ENCODE measurements around the gene TIAM2. TPM values are rescaled to one million over a fixed set of nuclear protein-coding genes. Genes with fewer than 3 reads are reported as not detected.

Gene TIAM2
- polyA plus RNA-seq, 3 donors from 2014 or later: 0.28 to 2.3 TPM; not detected in 1

DNA sequence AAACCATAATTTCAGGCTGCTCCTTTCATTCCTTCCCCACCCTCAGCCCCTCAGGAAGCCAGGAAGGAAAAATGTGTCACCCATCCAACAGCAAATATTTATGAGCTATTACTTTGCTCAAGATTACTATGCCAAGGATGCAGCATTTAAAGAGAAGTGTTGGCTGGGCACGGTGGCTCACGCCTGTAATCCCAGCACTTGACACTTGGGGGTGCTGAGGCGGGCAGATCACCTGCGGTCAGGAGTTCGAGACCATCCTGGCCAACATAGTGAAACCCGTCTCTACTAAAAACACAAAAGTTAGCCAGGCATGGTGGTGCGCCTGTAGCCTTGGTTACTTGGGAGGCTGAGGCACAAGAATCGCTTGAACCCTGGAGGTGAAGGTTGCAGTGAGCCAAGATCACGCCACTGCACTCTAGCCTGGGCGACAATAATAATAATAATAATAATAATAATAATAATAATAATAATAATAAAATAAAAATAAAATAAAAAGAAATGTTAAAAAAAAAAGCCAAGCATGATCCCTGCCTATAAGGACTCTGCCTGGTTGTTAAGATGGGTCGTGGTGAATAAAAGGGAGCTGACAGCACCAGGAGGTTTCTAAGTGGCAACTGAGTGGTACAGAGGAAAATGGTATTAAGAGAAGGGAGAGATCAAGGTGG is 20.5 kb upstream of the TIAM2 start:
- Mint-ChIP-seq H3K27ac (no peak overlapping the region), H3K9me3 (no peaks in the 10 kb centered on the region), H3K27me3 (ENCODE audit: low read depth in 3 of 3) (peaks cover 0 to 2% (median 0%) of the 10 kb centered on the region in 3 donors), H3K4me1 (peaks cover 4 to 9% of the 10 kb centered on the region in 2 donors), H3K4me3 (no peak overlapping the region), H3K36me3 (no peaks in the 10 kb centered on the region)
- DNase-seq: no peak

DNA sequence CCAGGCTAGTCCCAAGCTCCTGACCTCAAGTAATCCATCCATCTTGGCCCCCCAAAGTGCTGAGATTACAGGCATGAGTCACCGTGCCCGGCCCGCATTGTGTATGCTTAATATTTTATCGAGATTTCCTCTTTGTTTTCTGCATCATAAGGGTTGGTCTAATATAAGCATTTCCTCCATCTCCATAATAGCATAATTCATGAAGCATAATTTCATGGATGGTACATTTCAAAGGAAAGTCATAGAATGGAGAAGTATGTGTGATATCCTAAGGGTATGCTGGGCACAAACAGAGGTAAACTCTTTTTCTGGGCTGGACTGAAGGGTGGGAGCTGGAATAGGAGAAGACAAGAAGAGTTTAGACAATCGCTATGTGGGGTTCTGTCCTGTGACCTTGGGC is 17.5 kb upstream of the TIAM2 start:
- H3K9me3 Mint-ChIP-seq: no peaks in the 10 kb centered on the region
- no peak overlapping the region for H3K27ac Mint-ChIP-seq
- peaks cover 4 to 9% of the 10 kb centered on the region in 2 donors for H3K4me1 Mint-ChIP-seq
- no peak overlapping the region for H3K4me3 Mint-ChIP-seq
- no peaks in the 10 kb centered on the region for H3K36me3 Mint-ChIP-seq
- DNase-seq: no peak
- H3K27me3 Mint-ChIP-seq (ENCODE audit: low read depth in 3 of 3): peaks cover 0 to 2% (median 0%) of the 10 kb centered on the region in 3 donors

DNA sequence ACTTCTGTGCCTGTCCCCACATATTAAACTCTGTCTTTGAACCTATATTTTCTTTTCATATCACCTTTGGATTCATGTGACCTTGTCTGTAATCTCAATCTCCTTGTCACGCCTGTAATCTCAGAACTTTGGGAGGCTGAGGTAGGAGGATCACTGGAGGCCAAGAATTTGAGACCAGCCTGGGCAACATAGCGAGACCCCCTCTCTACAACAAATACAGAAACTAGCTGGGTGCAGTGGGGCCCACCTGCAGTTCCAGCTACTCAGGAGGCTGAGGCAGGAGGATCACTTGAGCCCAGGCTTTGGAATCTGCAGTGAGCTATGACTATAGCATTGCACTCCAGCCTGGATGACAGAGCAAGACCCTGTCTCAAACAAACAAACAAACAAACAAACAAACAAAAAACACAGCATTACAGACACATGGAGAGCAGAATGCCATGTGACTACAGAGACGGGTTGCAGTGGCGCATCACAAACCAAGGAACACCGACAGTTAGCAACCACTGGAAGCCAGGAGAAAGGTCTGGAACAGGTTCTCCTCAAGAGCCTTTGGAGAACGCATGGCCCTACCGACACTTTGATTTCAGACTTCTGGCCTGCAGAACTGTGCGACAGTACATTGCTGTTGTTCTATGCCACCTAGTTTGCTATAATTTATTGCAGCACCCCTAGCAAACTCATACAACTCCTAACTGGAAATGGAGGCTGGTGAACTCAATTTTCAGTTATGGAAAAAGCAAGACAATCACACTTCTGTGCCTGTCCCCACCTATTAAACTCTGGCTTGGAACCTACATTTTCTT is 14.6 kb upstream of the TIAM2 start:
- no peaks in the 10 kb centered on the region for H3K36me3 Mint-ChIP-seq

DNA sequence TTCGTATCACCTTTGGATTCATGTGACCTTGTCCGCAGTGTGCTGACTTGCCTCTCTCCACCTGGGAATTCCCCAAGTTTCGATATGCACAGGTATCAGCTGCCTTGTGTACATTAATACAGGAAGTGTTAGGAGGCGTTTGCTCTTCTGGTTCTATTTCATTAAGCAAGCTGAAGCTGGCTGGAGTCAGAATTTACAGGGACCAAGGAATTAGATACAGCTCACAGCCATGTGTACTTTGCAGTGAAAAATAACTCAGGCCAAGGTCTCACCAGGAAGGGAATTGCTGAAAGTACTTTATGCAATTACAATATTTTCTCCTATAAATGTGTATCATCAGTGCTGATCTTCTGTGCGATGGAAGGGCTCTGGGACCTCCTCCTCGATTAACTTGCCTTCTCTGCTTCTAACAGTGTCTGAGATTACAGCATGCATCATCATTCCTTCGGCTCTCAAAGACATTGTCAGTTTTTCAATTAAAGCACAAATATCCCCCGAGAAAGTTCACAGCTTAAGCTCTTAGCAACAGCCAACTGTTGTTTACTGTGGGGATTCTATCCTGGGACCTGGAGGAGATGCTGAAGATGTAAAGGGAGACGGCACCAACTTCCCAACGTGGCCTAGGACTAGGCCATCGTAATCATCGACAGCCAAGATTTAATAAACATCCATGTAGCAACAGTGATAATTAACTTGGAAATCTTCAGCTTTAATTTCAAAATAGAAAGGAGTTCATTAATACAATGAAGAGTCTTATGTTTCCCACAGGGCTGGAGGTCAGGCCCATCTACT is 13.8 kb upstream of the TIAM2 start:
- peaks cover 4 to 9% of the 10 kb centered on the region in 2 donors for H3K4me1 Mint-ChIP-seq
- no peaks in the 10 kb centered on the region for H3K9me3 Mint-ChIP-seq
- no peaks in the 10 kb centered on the region for H3K27me3 Mint-ChIP-seq (ENCODE audit: low read depth in 3 of 3)
- peak overlapping the region in 1 of 6 donors; percentile 14 for H3K27ac Mint-ChIP-seq
- H3K36me3 Mint-ChIP-seq: no peaks in the 10 kb centered on the region
- DNase-seq: no peak
- no peak overlapping the region for H3K4me3 Mint-ChIP-seq

More for the DNA sequence above, 14.6 kb upstream of the TIAM2 start:
- Mint-ChIP-seq H3K4me1 (peaks cover 4 to 9% of the 10 kb centered on the region in 2 donors), H3K27me3 (ENCODE audit: low read depth in 3 of 3) (no peaks in the 10 kb centered on the region), H3K27ac (peak overlapping the region in 2 of 6 donors; percentile 14 to 41), H3K9me3 (no peaks in the 10 kb centered on the region), H3K4me3 (no peak overlapping the region)
- no peak for DNase-seq

DNA sequence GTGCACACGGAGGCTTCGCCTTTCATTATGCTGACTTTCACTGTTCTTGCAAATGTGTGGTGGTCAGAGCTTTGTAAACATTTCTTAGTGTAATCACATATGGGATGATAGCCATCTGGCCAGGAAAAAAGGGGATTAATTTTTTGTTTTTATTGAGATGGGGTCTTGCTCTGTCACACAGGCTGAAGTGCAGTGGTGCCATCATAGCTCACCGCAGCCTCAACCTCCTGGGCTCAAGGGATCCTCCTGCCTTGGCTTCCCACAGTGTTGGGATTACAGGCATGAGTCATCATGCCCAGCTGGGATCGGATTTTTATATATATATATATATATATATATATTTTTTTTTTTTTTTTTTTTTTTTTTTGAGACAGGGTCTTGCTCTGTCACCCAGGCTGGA is 11.0 kb upstream of the TIAM2 start:
- H3K4me3 Mint-ChIP-seq: no peak overlapping the region
- peaks cover 0 to 10% (median 8%) of the 10 kb centered on the region in 3 donors for H3K36me3 Mint-ChIP-seq
- no peaks in the 10 kb centered on the region for H3K9me3 Mint-ChIP-seq
- no peak overlapping the region for H3K27ac Mint-ChIP-seq
- H3K27me3 Mint-ChIP-seq (ENCODE audit: low read depth in 3 of 3): peaks cover 0 to 1% (median 0%) of the 10 kb centered on the region in 3 donors
- H3K4me1 Mint-ChIP-seq: no peaks in the 10 kb centered on the region
- no peak for DNase-seq

DNA sequence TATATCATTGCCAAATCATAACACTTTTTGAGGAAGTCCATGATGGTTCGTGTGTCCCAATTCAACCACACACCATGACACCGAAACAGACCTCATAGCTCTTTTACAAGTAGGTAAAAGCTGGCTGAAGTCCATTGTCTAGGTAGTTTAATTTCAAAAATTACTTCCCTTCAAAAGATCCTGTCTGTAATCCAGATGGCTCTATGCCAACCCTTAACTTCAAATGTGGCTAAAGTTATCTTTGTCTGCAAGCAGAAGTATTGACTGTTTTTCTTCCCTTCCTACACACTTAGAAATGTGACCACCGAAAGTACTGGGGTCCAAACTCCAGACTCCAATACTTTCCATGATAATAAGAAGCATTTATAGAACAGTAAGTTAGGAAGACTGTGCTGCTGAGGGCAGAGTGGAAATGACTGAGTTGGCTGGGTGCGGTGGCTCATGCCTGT is 8.3 kb upstream of the TIAM2 start:
- Mint-ChIP-seq H3K27ac (no peak overlapping the region), H3K4me3 (no peak overlapping the region), H3K36me3 (peaks cover 0 to 10% (median 8%) of the 10 kb centered on the region in 3 donors), H3K4me1 (no peaks in the 10 kb centered on the region), H3K9me3 (no peaks in the 10 kb centered on the region), H3K27me3 (ENCODE audit: low read depth in 3 of 3) (peaks cover 0 to 1% (median 0%) of the 10 kb centered on the region in 3 donors)
- DNase-seq: no peak

DNA sequence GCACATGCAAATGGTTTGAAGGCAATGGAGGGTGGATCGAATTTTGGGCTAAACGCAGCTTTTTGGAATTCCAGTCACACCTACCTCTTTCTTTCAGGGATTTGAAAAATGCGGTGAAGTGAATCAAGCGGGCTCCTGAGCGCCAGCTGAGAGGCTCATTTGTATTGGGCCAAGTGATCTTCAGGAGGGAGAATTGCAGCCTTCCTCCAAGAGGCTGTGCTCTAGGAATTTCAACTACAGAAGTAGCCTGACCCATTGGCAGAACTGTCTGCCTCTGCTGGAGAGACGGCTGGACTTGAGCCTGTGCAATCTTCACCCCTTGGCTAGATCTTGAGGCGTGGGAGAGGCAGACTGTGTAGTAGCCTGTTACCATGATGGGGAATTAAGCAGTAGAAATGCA is 5.7 kb upstream of the TIAM2 start:
- H3K36me3 Mint-ChIP-seq: peaks cover 0 to 10% (median 8%) of the 10 kb centered on the region in 3 donors
- H3K9me3 Mint-ChIP-seq: peaks cover 0 to 1% (median 0%) of the 10 kb centered on the region in 6 donors
- DNase-seq: no peak
- H3K27ac Mint-ChIP-seq: no peak overlapping the region
- H3K27me3 Mint-ChIP-seq (ENCODE audit: low read depth in 3 of 3): peaks cover 0 to 6% (median 1%) of the 10 kb centered on the region in 3 donors
- H3K4me1 Mint-ChIP-seq: no peaks in the 10 kb centered on the region
- H3K4me3 Mint-ChIP-seq: no peak overlapping the region

DNA sequence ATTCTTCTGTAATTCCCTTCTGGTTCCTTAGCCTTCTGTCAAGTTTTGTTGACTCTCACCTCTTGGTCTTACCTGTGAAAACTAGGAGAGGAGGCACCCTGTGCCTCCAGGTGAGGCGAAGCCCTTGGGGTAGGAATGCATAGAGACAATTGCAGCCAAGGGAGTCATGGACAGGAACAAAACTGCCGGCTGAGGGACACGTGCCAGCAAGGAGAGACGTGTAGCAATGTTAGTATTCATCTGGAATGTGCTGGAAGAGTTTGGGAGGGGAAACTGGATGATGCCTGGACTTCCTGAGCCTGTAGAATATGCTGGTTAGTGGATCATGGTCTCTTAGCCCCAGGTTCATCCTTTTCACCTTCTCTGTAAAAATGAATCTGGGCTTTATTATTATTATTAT is 3.9 kb upstream of the TIAM2 start:
- H3K4me3 Mint-ChIP-seq: no peak overlapping the region
- no peak overlapping the region for H3K27ac Mint-ChIP-seq
- DNase-seq: no peak
- H3K27me3 Mint-ChIP-seq (ENCODE audit: low read depth in 3 of 3): peaks cover 1 to 6% (median 2%) of the 10 kb centered on the region in 3 donors
- H3K36me3 Mint-ChIP-seq: peaks cover 0 to 10% (median 8%) of the 10 kb centered on the region in 3 donors
- H3K9me3 Mint-ChIP-seq: peaks cover 0 to 2% (median 0%) of the 10 kb centered on the region in 6 donors
- peaks cover 3 to 4% of the 10 kb centered on the region in 2 donors for H3K4me1 Mint-ChIP-seq

DNA sequence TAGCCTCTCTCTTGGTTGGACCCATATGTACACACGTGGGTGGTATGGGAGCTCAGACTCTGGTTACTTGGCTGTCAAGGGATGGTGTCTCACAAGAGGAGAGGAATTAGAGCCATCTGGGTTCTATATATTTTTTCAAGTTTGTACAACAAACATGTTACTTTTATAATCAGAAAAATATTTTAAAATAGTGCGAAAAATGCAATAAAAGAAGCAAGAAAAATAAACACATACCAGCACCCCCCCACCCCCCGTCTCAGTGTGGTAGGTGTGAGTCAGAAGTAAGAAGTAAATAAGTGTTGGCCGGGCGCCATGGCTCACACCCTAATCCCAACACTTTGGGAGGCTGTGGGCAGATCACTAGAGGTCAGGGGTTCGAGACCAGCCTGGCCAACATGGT is 2.1 kb upstream of the TIAM2 start:
- Mint-ChIP-seq H3K4me1 (peaks cover 5 to 15% of the 10 kb centered on the region in 2 donors), H3K4me3 (peak overlapping the region in 1 of 5 donors; percentile 40), H3K9me3 (peaks cover 0 to 2% (median 0%) of the 10 kb centered on the region in 6 donors), H3K27ac (no peak overlapping the region), H3K36me3 (peaks cover 0 to 6% (median 3%) of the 10 kb centered on the region in 3 donors), H3K27me3 (ENCODE audit: low read depth in 3 of 3) (peaks cover 2 to 12% (median 4%) of the 10 kb centered on the region in 3 donors)
- DNase-seq: no peak

DNA sequence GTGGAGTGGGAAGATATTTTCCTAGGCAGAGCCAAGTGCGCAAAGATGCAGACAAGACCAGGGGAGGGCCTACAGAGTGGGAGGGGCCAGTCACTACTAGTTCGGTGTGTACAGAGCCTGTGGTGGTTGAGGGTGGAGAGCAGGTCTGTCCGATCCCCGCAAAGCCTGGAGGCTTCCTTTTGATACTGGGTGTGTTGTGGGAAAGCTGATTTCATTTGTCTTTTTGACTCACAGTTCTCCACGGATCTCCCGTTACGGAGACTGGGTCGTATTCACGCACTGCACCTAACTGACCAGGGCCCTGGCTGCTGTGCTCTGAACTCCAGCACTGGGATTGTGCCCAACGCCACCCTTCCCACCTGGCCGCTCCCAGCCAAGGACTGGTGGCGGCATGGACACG is 1.4 kb upstream of the TIAM2 start:
- Mint-ChIP-seq H3K36me3 (peaks cover 0 to 3% (median 0%) of the 10 kb centered on the region in 3 donors), H3K27ac (no peak overlapping the region), H3K27me3 (ENCODE audit: low read depth in 3 of 3) (peaks cover 2 to 12% (median 3%) of the 10 kb centered on the region in 3 donors), H3K9me3 (peaks cover 0 to 2% (median 0%) of the 10 kb centered on the region in 6 donors), H3K4me1 (peaks cover 5 to 15% of the 10 kb centered on the region in 2 donors), H3K4me3 (peak overlapping the region; percentile 18 to 54 (median 26))
- no peak for DNase-seq

DNA sequence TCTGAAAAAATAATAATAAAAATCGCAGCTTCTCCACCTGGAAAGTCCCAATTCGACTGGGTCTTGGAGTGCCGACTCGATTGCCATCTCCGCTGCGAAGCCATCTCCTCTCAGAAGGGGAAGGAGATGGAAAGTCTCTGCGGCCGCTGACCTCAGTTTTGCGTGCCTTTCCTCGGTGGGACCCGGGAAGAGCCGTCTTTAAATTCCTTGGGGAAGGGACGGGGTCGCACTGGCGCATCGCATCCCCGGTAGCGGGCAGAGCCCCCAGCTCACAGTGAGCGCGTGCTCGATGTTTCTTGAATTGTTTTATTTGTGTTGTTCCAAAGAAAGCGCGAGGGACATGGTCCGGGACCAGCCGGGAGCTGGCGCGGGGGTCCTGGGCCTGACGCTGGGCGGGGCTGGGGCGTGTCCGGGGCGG is 270 bp upstream of the TIAM2 start:
- H3K27ac Mint-ChIP-seq: no peak overlapping the region
- H3K36me3 Mint-ChIP-seq: no peaks in the 10 kb centered on the region
- DNase-seq: no peak
- peaks cover 0 to 2% (median 0%) of the 10 kb centered on the region in 6 donors for H3K9me3 Mint-ChIP-seq
- peak overlapping the region; percentile 35 to 66 (median 53) for H3K4me3 Mint-ChIP-seq
- H3K4me1 Mint-ChIP-seq: peaks cover 5 to 15% of the 10 kb centered on the region in 2 donors
- H3K27me3 Mint-ChIP-seq (ENCODE audit: low read depth in 3 of 3): peaks cover 2 to 12% (median 3%) of the 10 kb centered on the region in 3 donors

DNA sequence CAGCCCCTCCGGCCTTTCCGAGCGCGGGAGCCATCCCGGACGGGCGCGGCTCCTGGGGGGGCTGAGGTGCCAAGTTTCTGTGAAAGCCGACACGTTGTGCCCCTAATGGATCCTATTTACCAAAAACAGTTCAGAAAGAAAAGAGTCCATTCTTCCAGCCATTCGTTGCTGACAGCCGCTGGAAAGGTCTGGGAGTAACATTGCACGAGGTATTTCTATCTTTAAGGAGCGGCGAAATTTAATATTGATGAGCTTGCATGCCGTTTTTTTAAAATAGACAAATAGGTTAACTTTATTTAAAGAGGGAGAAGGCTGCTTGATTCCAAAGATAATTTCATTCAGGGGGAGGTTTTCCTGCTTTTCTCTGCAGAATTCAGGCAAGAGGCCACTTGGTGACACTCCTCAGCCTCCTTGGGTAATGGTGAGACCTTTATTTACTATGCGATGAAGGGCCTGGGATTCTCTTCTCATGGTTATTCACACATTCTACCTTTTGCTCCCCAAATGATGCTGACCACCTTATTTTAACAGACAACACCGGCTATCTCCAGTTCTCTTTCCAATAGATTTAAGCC is 988 bp downstream of the TIAM2 start:
- no peaks in the 10 kb centered on the region for H3K36me3 Mint-ChIP-seq

DNA sequence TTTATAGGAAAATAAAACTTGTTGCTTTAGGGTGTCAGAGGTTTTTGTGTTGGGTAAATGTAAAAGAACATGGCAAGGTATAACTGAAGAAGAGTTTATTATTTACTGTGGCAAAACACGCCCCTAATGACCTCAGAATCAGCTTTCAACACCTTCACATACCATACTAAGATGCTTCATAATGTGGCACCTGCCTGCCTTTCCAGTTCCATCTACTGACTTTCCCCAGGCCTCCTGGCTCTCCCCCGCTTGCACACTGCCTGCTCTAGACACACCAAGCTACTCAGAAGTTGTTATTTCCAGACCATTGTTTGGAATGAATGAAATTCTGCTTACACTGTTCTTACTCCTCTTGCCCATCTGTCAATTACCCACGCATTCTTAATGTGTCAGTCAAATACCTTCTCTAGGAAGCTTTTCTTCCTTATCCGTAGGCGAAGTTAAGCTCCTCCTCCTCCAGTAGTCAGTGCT is 1.8 kb downstream of the TIAM2 start:
- Mint-ChIP-seq H3K9me3 (peaks cover 0 to 2% (median 0%) of the 10 kb centered on the region in 6 donors), H3K36me3 (no peaks in the 10 kb centered on the region), H3K27ac (no peak overlapping the region), H3K4me1 (peaks cover 5 to 15% of the 10 kb centered on the region in 2 donors), H3K27me3 (ENCODE audit: low read depth in 3 of 3) (peaks cover 2 to 12% (median 3%) of the 10 kb centered on the region in 3 donors), H3K4me3 (peak overlapping the region; percentile 12 to 45 (median 33))
- no peak for DNase-seq

More for the DNA sequence above, 988 bp downstream of the TIAM2 start:
- Mint-ChIP-seq H3K27ac (no peak overlapping the region), H3K27me3 (ENCODE audit: low read depth in 3 of 3) (peaks cover 2 to 12% (median 3%) of the 10 kb centered on the region in 3 donors), H3K4me3 (peak overlapping the region; percentile 12 to 66 (median 61)), H3K4me1 (peaks cover 5 to 15% of the 10 kb centered on the region in 2 donors), H3K9me3 (peaks cover 0 to 2% (median 0%) of the 10 kb centered on the region in 6 donors)
- no peak for DNase-seq

Measured in immature natural killer cell (primary cell).